Measurements from ENCODE around the gene SHPK.

SHPK gene

GRCh38 chr17:3656755-3657587 lies 20.9 kb upstream of the SHPK start:
- H3K4me3 ChIP-seq (ENCODE audit: low read length in 2 of 2), result no peak overlapping the region
- H3K9ac ChIP-seq (ENCODE audit: low read depth, low read length, poor library complexity), result no peak overlapping the region
- H3K18ac ChIP-seq (ENCODE audit: low read length), result no peak overlapping the region
- no peak overlapping the region for H2AFZ ChIP-seq (ENCODE audit: low read length)
- peak overlapping the region; percentile 23 for H3K4ac ChIP-seq (ENCODE audit: low read length)
- DNase-seq (ENCODE audit: low spot score), result no peak
- H3K9me3 ChIP-seq (replicated peaks in 1 of 2; ENCODE audit: control insufficient read depth in 2 of 2, insufficient read depth in 1 of 2, low read depth in 1 of 2, low read length in 2 of 2), result no peaks in the 10 kb centered on the region
- no peak overlapping the region for H4K8ac ChIP-seq (ENCODE audit: low read depth, low read length)
- H3K27me3 ChIP-seq (ENCODE audit: control insufficient read depth in 3 of 3, insufficient read depth in 3 of 3, low read depth in 1 of 3, low read length in 3 of 3), result no peaks in the 10 kb centered on the region
- H3K4me2 ChIP-seq (ENCODE audit: insufficient read depth, low read length, poor library complexity, severe bottlenecking), result no peak overlapping the region
- peaks cover 8 to 20% of the 10 kb centered on the region in 2 donors for H3K36me3 ChIP-seq (replicated peaks in 1 of 2; ENCODE audit: control insufficient read depth in 2 of 2, insufficient read depth in 2 of 2, low read length in 2 of 2)
- H2AK5ac ChIP-seq (ENCODE audit: low read depth, low read length), result no peak overlapping the region
- no CpG with 5 or more reads among the region's 16 CpGs for WGBS, 2 donors (ENCODE audit: extremely low coverage in 2 of 2, insufficient read length in 2 of 2, insufficient replicate concordance in 1 of 2)
- H3K4me1 ChIP-seq (ENCODE audit: control insufficient read depth in 2 of 2, insufficient read depth in 1 of 2, low read depth in 1 of 2, low read length in 2 of 2), result peaks cover 0 to 3% of the 10 kb centered on the region in 2 donors
- H3K23ac ChIP-seq (ENCODE audit: low read depth, low read length, poor library complexity), result peak overlapping the region; percentile 73
- H3K27ac ChIP-seq (replicated peaks; ENCODE audit: low read length), result no peak overlapping the region
- H2BK5ac ChIP-seq (ENCODE audit: low read length), result peak overlapping the region; percentile 60
- H2BK120ac ChIP-seq (ENCODE audit: low read depth, low read length), result no peak overlapping the region
- H3K14ac ChIP-seq (ENCODE audit: low read length), result peak overlapping the region; percentile 82
- peaks cover 1% of the 10 kb centered on the region for H3K79me1 ChIP-seq (ENCODE audit: low read depth, low read length)
- no peak overlapping the region for H4K91ac ChIP-seq (ENCODE audit: low read depth, low read length, poor library complexity)
- no peak overlapping the region for H2BK12ac ChIP-seq (ENCODE audit: low read length)
- H2BK15ac ChIP-seq (ENCODE audit: low read length), result no peak overlapping the region

GRCh38 chr17:3656353-3656752 lies 20.3 kb upstream of the SHPK start:
- Histone ChIP-seq H4K91ac (ENCODE audit: low read depth, low read length, poor library complexity) (no peak overlapping the region), H2BK12ac (ENCODE audit: low read length) (no peak overlapping the region), H3K4ac (ENCODE audit: low read length) (peak overlapping the region; percentile 23), H2BK120ac (ENCODE audit: low read depth, low read length) (no peak overlapping the region), H3K4me3 (ENCODE audit: low read length in 2 of 2) (no peak overlapping the region), H3K9me3 (replicated peaks in 1 of 2; ENCODE audit: control insufficient read depth in 2 of 2, insufficient read depth in 1 of 2, low read depth in 1 of 2, low read length in 2 of 2) (no peaks in the 10 kb centered on the region), H3K4me2 (ENCODE audit: insufficient read depth, low read length, poor library complexity, severe bottlenecking) (no peak overlapping the region), H3K9ac (ENCODE audit: low read depth, low read length, poor library complexity) (peak overlapping the region; percentile 44), H2AK5ac (ENCODE audit: low read depth, low read length) (no peak overlapping the region), H2AFZ (ENCODE audit: low read length) (no peak overlapping the region), H2BK5ac (ENCODE audit: low read length) (no peak overlapping the region), H3K27me3 (ENCODE audit: control insufficient read depth in 3 of 3, insufficient read depth in 3 of 3, low read depth in 1 of 3, low read length in 3 of 3) (no peaks in the 10 kb centered on the region), H4K8ac (ENCODE audit: low read depth, low read length) (no peak overlapping the region), H3K14ac (ENCODE audit: low read length) (peak overlapping the region; percentile 82), H3K36me3 (replicated peaks in 1 of 2; ENCODE audit: control insufficient read depth in 2 of 2, insufficient read depth in 2 of 2, low read length in 2 of 2) (peaks cover 7 to 18% of the 10 kb centered on the region in 2 donors), H3K18ac (ENCODE audit: low read length) (no peak overlapping the region), H3K27ac (replicated peaks; ENCODE audit: low read length) (no peak overlapping the region), H3K4me1 (ENCODE audit: control insufficient read depth in 2 of 2, insufficient read depth in 1 of 2, low read depth in 1 of 2, low read length in 2 of 2) (peaks cover 0 to 3% of the 10 kb centered on the region in 2 donors), H3K79me1 (ENCODE audit: low read depth, low read length) (peaks cover 1% of the 10 kb centered on the region), H3K23ac (ENCODE audit: low read depth, low read length, poor library complexity) (peak overlapping the region; percentile 73), H2BK15ac (ENCODE audit: low read length) (no peak overlapping the region)
- DNase-seq (ENCODE audit: low spot score), result no peak
- WGBS, 2 donors (ENCODE audit: extremely low coverage in 2 of 2, insufficient read length in 2 of 2, insufficient replicate concordance in 1 of 2), result no CpG with 5 or more reads among the region's 16 CpGs

GRCh38 chr17:3655766-3656165 lies 19.7 kb upstream of the SHPK start:
- H3K9me3 ChIP-seq (replicated peaks in 1 of 2; ENCODE audit: control insufficient read depth in 2 of 2, insufficient read depth in 1 of 2, low read depth in 1 of 2, low read length in 2 of 2), result no peaks in the 10 kb centered on the region
- H4K8ac ChIP-seq (ENCODE audit: low read depth, low read length), result no peak overlapping the region
- H3K4ac ChIP-seq (ENCODE audit: low read length), result no peak overlapping the region
- no peak overlapping the region for H2BK12ac ChIP-seq (ENCODE audit: low read length)
- H3K23ac ChIP-seq (ENCODE audit: low read depth, low read length, poor library complexity), result no peak overlapping the region
- no CpG with 5 or more reads among the region's 11 CpGs for WGBS, 2 donors (ENCODE audit: extremely low coverage in 2 of 2, insufficient read length in 2 of 2, insufficient replicate concordance in 1 of 2)
- H2AK5ac ChIP-seq (ENCODE audit: low read depth, low read length), result no peak overlapping the region
- H3K9ac ChIP-seq (ENCODE audit: low read depth, low read length, poor library complexity), result no peak overlapping the region
- no peak overlapping the region for H2AFZ ChIP-seq (ENCODE audit: low read length)
- no peak overlapping the region for H2BK15ac ChIP-seq (ENCODE audit: low read length)
- DNase-seq (ENCODE audit: low spot score), result no peak
- no peak overlapping the region for H4K91ac ChIP-seq (ENCODE audit: low read depth, low read length, poor library complexity)
- H3K36me3 ChIP-seq (replicated peaks in 1 of 2; ENCODE audit: control insufficient read depth in 2 of 2, insufficient read depth in 2 of 2, low read length in 2 of 2), result peaks cover 5 to 12% of the 10 kb centered on the region in 2 donors
- H3K18ac ChIP-seq (ENCODE audit: low read length), result no peak overlapping the region
- H3K27me3 ChIP-seq (ENCODE audit: control insufficient read depth in 3 of 3, insufficient read depth in 3 of 3, low read depth in 1 of 3, low read length in 3 of 3), result no peaks in the 10 kb centered on the region
- no peak overlapping the region for H3K14ac ChIP-seq (ENCODE audit: low read length)
- H3K4me1 ChIP-seq (ENCODE audit: control insufficient read depth in 2 of 2, insufficient read depth in 1 of 2, low read depth in 1 of 2, low read length in 2 of 2), result peaks cover 0 to 3% of the 10 kb centered on the region in 2 donors
- H2BK5ac ChIP-seq (ENCODE audit: low read length), result no peak overlapping the region
- no peak overlapping the region for H2BK120ac ChIP-seq (ENCODE audit: low read depth, low read length)
- H3K79me1 ChIP-seq (ENCODE audit: low read depth, low read length), result peaks cover 1% of the 10 kb centered on the region
- H3K4me2 ChIP-seq (ENCODE audit: insufficient read depth, low read length, poor library complexity, severe bottlenecking), result no peak overlapping the region
- no peak overlapping the region for H3K27ac ChIP-seq (replicated peaks; ENCODE audit: low read length)
- no peak overlapping the region for H3K4me3 ChIP-seq (ENCODE audit: low read length in 2 of 2)

GRCh38 chr17:3647769-3648555 lies 11.9 kb upstream of the SHPK start:
- Histone ChIP-seq H3K79me1 (ENCODE audit: low read depth, low read length) (no peaks in the 10 kb centered on the region), H3K4me3 (ENCODE audit: low read length in 2 of 2) (no peak overlapping the region), H2BK12ac (ENCODE audit: low read length) (no peak overlapping the region), H3K14ac (ENCODE audit: low read length) (no peak overlapping the region), H3K27ac (replicated peaks; ENCODE audit: low read length) (no peak overlapping the region), H3K23ac (ENCODE audit: low read depth, low read length, poor library complexity) (no peak overlapping the region), H3K4ac (ENCODE audit: low read length) (no peak overlapping the region), H3K4me1 (ENCODE audit: control insufficient read depth in 2 of 2, insufficient read depth in 1 of 2, low read depth in 1 of 2, low read length in 2 of 2) (peaks cover 0 to 6% of the 10 kb centered on the region in 2 donors), H3K9ac (ENCODE audit: low read depth, low read length, poor library complexity) (peak overlapping the region; percentile 38), H2BK15ac (ENCODE audit: low read length) (no peak overlapping the region), H3K27me3 (ENCODE audit: control insufficient read depth in 3 of 3, insufficient read depth in 3 of 3, low read depth in 1 of 3, low read length in 3 of 3) (no peaks in the 10 kb centered on the region), H2AK5ac (ENCODE audit: low read depth, low read length) (no peak overlapping the region), H3K36me3 (replicated peaks in 1 of 2; ENCODE audit: control insufficient read depth in 2 of 2, insufficient read depth in 2 of 2, low read length in 2 of 2) (peaks cover 3 to 32% of the 10 kb centered on the region in 2 donors), H2BK5ac (ENCODE audit: low read length) (no peak overlapping the region), H2BK120ac (ENCODE audit: low read depth, low read length) (no peak overlapping the region), H4K91ac (ENCODE audit: low read depth, low read length, poor library complexity) (no peak overlapping the region), H4K8ac (ENCODE audit: low read depth, low read length) (no peak overlapping the region), H2AFZ (ENCODE audit: low read length) (no peak overlapping the region), H3K4me2 (ENCODE audit: insufficient read depth, low read length, poor library complexity, severe bottlenecking) (no peak overlapping the region), H3K18ac (ENCODE audit: low read length) (no peak overlapping the region), H3K9me3 (replicated peaks in 1 of 2; ENCODE audit: control insufficient read depth in 2 of 2, insufficient read depth in 1 of 2, low read depth in 1 of 2, low read length in 2 of 2) (no peaks in the 10 kb centered on the region)
- DNase-seq (ENCODE audit: low spot score), result no peak
- WGBS, 2 donors (ENCODE audit: extremely low coverage in 2 of 2, insufficient read length in 2 of 2, insufficient replicate concordance in 1 of 2), result no CpG with 5 or more reads among the region's 20 CpGs

Measured in neuronal stem cell (in vitro differentiated cells).